HG02943 (cell line): ENCODE data around the gene VSTM4.
A peak's percentile ranks its signal among the peaks of the same experiment; 100 is the strongest.

Experiments
- ATAC-seq: cut with Tn5 transposase; IDR thresholded peaks from one replicate; pipeline ENCODE4 v1.9.1; 2021; ENCODE audit warnings: mild to moderate bottlenecking, low read depth, moderate library complexity; ENCODE audit not compliant: unreplicated experiment

The VSTM4 gene

DNA sequence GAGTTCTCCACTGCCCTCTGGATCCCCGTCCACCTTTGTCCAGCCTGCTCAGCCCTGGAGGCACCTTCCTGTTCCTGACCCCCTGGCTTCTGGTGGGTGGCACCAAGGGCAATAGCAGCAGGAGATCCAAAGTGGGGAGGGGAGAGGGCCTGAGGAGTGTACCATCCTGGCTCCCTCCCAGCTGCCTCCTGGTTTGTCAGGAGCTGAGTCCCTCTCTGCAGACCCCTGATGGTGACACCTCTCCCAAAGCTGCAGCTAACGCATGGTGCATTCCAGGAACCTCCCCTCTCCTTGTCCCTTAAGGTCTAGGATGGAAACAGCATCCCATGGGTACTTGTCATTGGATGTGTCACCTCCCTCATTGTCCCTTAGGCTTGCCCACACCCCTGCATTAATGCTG is 39.6 kb downstream of the VSTM4 start:
- ATAC-seq, result no peak

DNA sequence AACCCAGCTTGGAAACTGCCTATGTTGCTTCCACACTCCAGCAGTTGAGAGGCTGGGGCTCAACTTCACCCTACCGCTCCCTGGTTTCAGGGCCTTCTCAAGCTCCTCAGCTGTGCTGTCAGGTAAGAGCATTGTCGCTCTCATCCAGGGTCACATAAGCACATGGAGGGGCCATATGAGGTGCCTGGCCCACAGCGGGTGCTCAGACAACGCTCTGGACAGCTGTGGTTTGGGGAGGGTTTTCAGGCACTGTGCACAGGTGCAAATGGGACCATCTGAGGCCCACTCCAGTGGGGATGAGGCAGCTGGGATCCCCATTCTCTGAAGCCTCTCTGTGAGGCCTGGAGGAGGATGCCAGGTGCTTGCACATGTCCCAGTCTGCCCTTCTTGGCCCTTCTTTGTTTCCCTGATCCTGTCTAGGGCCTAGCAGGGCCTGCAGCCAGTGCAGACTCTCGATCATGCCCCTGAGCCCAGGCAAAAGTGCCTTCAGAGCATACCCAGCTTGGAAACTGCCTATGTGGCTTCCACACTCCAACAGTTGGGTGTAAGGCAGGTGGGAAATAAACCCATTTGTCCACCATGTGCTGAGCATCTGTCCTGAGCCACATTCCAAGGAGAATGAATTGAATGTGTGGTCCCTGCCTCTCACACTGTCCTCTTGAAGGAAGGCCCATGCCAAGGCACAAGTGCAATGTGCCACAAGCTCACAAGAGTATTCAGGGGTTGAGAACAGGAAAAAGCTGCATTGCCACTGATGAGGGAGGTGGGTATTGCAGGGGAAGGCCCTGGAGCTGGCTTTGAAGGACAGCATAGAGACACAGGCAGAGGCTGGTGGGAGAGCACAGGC is 40.3 kb downstream of the VSTM4 start:
- no peak for ATAC-seq

DNA sequence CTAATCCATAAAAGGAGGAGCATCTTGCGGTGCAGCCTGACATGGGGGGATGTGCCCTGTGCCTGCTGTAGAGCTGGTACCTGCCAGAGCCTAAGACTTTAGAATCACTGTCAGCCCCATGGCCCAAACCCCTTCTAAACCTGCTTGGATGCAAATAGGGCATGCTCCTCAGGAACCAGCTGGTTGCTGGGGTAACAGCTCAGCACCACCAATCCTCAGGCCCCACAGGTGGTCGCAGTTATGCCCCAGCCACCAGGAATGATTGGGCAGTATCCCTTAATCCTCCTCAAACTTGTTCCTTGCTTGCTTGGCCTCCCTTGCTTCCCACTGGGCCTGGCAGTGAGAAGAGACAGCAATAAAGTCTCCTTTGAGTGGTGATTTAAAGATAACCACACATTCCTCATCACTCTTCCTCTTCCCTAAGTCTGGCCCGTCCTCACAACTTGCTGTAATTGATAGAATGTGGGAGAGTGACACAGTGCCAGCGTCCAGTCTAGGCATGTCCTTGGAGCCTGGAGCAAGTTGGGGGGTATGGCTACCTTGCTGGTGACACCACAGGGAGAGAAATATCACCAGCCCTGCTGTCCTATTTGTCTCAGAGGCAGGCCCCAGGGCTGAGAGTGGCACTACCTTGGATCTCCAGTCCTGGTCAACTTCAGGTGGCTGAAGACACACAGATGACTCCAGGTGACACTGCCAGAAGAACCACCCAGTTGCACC is 43.0 kb downstream of the VSTM4 start:
- ATAC-seq, result no peak

DNA sequence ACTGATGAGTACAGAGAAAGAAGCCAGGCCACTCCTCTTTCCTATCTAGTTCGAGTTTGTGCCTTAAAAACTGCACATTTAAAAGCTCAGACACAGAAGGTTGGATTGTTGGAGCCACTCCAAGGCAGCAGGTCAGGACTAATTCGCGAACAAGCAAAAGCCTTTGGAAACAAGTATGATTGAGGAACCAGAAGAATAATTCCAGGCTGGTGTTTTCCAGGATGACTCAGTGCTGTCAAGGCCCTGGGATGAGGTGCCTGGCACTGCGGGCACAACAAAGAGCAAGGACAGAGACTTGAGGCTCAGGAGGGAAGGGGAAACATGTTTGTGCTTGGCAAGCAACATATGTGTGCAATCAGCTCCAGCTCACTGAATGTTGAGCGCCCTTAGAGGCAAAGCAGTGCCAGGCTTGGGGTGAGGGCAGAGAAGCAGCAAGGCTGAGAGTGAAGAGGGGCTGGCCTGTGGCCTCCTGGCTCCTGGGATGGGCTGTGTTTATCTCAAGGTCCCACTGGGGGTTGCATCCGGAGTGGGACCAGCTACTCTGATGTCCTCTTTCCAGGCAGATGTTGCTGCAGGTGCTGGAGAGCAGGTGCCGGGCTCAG is 44.1 kb downstream of the VSTM4 start:
- no peak for ATAC-seq

DNA sequence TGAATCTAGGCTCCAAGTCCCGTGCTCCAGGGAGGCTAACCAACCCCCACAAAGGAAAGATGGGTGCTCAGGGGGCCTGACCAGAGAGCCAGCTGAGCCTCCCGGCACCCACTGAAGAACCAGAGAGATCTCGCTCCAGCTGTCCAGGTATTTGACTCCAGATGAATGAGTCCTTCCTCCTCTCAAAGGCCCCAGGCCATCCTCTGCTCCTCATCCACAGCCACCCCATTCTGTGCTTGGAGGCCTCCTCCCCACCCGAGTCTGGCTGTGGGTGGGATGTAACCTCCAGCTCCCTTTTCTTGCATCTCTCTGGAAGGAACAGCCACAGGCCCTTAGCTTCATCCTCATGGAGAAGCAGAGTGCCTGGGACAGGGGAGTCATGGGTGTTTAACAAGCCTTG is 44.6 kb downstream of the VSTM4 start:
- no peak for ATAC-seq

DNA sequence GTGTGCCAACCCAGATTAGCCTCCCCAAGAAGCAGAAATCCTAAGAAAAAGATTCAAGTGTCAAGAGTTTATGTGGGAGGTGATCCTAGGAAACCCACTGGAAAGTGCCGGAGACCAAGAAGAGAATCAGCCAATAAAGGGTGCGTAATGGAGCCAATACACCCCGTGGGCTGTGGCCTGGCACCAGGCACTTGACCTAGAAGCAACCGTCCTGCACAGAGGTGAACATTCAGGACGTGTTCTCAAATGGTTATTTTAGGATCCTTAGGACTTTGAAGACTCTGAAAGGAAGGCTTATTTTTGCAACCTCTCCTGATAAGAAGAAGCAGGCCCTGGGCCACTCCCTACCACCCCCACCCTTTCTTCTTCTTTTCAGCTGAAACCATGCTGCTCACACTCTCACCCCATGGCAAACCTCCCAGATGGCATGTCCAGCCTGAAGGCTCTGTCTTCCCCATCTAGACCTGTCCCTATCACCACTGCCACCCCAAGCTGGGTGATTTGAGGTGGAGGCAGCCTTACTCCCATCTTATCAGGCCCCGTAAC is 46.6 kb downstream of the VSTM4 start:
- no peak for ATAC-seq

DNA sequence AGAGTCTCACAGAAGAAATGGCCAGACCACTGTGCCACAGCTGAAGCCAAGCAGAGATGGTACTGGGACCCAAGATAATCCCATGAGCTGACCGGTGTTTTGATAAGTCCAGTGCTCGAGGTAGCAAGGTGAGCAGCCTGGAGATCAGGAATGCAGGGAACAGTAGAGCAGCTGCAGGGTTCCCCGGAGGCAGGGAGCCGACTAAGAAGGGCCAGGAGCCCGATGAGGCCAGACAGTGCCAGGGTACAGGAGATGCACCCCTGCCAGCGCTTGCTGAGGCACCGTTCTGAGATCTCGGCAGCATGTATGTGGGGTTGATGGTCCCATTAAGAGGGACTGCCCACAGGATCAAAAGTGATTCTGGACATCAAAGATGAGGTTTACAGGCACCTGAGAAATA is 47.1 kb downstream of the VSTM4 start:
- ATAC-seq, result no peak

DNA sequence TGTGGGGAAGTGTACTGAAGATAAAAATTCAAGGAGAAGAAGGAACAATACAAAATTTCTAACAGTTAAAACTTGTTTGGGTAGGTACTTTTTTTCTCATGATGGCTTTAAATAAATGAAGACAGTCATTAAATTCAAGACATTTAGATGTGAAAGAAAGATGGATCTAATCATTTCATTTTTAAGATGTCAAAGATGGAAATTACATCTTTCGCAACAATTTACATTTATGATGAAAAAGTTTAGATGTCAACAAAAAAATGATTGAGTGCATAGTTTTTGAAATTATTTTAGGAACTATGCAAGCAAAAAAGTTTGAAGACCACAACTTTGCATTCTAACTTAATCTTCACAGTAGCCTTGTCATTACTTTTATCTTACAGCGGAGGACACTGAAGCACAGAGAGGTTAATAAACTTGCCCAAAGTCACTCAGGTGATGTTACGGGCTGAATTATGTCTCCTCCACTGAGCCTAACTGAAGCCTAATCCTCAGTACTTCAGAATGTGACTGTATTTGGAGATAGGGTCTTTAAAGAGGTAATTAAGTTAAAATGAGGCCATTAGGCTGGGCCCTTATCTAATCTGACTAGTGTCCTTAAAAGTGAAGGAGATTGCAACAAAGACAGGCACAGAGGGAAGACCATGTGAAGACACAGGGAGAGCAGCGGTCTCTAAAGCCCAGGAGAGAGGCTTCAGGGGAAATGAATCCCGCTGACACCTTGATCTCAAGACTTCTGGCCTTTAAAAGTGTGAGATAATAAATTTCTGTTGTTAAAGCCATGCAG is 48.2 kb downstream of the VSTM4 start:
- no peak for ATAC-seq

DNA sequence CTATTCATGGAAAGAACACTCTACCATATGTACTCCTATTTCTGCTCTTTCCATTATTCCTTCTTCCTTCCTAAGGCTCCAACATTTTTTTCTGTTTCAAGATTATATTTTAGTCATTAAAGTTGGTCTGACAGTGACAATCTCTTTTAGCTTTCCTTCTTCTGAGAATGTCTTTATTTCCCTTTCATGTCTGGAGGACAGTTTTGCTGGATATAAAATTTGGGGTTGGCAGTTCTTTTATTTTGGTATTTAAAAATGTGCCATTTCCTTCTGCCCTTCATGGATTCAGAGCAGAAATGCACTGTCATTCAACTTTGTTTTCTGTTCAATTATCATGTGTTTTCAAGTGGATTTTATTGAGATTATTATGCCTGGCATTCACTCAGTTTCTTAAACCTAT is 53.1 kb downstream of the VSTM4 start:
- ATAC-seq, result no peak

DNA sequence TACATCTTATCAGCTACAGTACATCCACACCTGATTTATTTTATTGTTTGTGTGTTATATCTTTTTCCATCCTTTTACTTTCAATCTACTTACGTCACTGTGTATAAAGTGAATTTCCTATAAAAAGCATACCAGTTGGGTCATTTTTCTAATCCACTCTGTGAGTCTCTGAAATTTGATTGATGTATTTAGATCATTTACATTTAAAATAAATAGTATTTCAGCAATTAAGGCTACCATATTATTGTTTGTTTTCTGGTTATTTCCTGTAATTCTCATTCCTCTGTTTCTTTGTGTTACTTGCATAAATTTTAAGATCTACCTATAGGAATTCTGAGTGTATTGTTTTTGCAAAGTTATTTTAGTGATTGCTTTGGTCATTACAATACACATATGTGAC is 53.7 kb downstream of the VSTM4 start:
- ATAC-seq, result no peak

DNA sequence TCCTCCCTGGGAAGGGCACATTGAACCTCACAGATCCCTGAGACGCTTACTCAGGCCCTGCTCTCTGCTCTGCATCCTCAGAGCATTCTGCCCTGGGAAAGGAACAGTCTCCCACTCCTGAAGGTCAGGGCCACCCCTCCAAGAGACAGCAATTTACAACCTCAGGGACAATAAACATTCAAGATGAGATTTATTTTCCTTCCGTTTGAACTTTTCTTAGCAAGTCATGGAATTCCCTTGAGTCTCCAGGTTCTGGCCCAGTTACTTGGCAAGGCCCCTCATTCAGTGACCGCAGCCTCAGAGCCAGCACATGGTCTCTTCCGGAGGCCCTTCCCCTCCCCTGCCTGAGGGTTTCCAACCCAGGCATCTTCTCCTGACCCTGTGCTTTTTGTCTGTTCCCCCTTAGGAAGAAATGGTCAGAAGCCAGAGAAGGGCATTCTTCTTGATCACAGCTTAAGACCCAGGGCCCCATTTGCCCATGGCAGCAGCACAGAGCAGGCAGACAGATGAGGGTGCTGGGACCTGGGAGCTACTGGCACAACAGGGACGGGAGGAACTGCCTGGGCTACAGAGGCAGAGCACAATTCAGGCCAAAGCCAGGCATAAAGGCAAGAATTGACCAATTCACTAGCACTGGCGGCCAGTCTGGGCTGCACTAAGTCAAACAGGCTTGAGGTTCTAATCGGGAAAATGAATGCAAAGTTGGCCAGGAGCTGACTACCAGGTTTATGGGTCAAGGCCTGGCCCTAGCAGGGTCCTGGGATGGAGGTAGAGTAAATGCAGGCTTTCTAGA is 56.7 kb downstream of the VSTM4 start:
- no peak for ATAC-seq

DNA sequence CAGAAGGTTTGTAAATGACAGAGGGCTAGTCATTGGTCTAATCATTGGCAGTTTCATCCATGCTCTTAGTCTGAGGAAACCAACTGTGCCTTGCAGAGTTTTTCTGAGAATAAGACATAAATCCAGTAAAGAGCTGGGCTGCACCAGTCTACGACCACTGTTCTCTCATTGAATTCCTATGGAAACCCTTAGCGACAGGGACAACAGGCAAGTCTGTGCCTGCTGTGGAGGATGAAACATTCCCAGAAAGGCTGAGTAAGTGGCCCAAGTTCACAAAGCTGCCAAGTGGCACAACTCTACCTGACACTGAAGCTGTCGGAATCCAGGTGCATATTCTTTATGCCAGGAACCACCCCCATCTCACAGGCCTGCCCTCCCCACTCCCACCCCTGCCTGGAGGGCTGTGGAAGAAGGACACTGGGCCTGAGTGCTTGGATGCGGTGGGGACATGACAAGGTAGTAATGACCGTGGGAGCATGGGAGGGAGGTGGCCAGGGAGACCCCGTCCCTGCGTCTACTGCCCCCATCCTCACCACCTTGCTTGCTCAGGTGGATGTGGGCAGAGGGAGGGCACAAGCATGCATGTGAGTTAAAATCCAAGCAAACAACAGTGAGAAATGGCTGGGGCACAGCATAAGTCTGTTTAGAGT is 58.0 kb downstream of the VSTM4 start:
- no peak for ATAC-seq

DNA sequence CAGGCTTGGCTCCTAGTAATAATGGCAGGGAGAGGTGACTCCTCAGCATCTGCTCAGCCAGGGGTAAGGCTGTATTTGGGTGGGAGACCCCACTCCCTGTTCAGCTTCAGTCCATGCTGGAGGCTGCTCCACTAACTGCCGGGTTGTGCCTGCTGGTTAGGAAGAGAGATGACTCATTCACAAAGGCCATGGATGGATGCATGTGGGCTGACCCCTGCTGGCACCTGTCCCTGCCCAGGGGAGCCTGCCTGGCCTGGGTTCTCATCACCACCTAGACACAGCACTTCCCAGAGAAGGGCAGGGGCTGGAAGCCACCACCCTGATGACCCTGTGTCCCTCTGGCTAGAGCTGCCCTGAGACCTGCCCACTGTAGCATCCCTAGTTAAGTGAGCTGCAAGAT is 59.0 kb downstream of the VSTM4 start:
- no peak for ATAC-seq

DNA sequence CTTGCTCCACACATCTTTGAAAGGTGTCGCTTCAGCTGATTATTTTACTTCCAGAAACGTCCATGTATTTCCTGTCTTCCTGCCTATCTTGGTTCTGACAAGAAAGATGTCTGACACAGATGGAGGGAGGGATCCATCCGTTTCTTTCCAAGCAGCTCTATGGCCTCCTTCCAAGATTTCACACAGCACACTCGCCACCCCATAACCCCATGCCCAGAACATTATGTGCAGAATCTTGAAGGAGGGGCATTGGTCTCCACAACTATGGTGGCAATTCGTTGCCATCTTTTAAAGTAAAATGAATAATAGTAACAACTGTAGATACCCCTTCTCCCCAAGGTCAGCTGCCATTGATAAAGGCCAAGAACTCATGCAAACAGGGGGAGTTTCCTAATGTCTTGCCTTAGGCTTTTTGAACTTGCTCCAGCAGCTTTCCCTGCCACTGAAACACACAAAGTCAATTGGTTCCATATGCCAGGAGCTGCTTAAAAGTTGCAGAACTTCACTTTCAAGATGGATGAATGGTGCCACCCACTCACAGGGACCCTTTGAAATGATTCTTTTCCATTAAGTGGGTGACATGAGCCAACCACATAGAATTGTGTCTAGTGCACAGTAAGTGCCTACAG is 60.0 kb downstream of the VSTM4 start:
- no peak for ATAC-seq

DNA sequence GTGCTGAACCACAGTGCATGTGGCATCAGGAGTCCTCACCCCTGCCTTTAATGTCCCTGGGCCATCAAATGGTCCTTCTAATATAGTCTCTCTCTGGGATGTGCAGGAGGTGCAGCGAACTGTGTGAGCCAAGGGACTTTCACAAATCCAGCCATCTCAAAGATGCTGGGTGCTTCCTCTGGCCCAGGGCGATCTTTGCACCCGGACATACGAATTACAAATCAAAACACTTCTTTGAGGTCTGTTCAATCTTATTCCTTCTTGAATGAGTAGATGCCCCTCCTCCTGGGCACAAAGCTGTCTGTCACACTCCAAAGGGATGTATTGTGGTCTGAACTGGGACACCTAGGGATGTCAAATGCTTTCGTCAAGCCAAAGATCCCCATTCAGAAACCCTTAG is 60.6 kb downstream of the VSTM4 start:
- no peak for ATAC-seq

DNA sequence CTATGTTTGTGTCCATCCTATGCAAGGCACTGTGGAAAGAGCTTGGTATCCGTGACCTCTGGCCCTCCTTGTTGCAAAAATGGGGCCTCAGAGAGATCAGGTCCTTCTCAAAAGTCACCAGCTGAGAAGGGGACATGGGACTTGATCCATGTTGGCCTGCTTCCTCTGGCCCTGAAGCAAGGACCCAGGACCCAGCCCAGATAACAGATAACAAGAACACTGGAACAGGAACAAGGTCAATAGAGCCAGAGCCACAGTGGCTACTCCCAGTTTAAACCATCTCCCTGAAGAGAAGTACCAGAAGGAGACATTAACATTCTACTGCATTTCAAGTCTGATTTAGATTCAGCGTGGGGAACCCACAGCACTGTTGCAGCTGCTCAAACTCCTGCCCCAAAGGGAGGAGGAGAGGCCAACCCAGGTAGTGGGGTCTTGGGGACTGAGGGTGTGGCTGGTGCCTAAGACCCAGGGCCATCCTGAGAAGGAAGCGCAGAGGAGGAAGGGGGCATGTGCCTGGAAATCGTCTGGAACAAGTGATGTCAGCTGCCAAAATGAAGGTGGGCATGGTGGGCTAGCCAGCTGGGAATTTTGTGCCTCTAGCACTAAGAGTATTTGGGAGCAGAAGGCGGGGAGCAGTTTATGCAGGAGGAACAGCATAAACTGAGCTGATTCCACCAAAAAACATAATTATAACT is 61.2 kb downstream of the VSTM4 start:
- ATAC-seq, result no peak

DNA sequence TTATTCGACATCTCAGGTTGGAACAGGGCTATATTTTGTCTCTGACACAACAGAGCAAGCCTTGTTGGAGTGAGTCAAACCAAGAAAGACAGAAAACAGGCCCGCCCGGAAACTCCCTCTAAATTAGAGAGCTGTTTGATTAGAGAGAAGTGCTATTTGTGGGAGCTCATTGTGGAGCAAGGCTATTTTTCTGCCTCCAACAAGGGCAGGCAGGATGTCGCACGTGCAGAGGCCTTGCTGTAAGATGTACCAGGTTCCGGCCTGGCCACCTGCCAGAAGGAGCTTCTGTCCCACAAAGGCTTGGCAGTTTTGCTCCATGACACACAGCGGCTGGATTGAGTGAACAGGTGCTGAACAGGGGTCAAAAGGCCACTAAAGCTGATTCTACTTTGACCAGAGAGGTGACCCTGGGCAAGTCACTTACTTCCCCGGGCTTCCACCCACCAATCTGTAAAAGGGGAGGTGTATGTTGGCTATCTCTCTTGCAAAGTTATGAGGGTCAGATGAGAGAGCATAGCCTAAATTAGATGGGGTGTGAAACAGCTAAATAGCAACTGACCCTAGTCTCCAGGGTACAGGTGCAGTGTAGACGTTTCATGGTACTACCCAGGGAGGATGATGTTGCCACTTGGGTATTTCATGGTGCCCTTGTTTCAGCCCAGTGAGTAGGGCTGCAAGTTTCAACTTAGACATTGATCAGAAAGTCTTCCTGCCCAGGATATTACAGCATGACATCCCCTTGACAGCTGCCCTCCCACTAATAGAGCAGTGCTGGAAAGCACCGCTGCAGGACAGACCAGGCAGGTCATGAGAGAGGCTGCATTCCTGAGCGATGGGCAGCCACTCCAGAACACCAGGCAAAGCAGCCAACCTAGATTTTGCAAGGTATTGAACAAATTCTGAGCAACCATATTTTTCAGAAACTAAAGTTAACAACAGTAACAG is 62.0 kb downstream of the VSTM4 start:
- peak; percentile 58 for ATAC-seq
